Fibroblast of lung (primary cell): Measurements from ENCODE around the gene HRC. TPM values are rescaled to one million over a fixed set of nuclear protein-coding genes. Genes with fewer than 3 reads are reported as not detected.

ENCODE experiments used
- DNase-seq, 2 donors: peaks; one replicate each; pipeline versions ENCODE4 v3.0.0 to v3.0.0-alpha.2; 2010; ENCODE audit warnings: low read depth in 2 of 2
- H2AFZ ChIP-seq: 2 replicates; pipeline ENCODE4 v1.5.1; 2012; ENCODE audit warnings: low read length, control low read depth, inconsistent platforms
- H3K27ac ChIP-seq: 2 replicates; pipeline ENCODE4 v1.5.1; 2011; ENCODE audit warnings: low read length, control low read depth; ENCODE audit not compliant: insufficient read depth
- H3K27me3 ChIP-seq: 2 replicates; pipeline ENCODE4 v1.5.1; 2011; ENCODE audit warnings: mild to moderate bottlenecking, low read length; ENCODE audit not compliant: control insufficient read depth, insufficient read depth
- H3K36me3 ChIP-seq: 2 replicates; pipeline ENCODE4 v1.5.1; 2011; ENCODE audit warnings: low read length; ENCODE audit not compliant: control insufficient read depth, insufficient read depth
- H3K4me1 ChIP-seq: 2 replicates; pipeline ENCODE4 v1.5.1; 2011; ENCODE audit warnings: low read length; ENCODE audit not compliant: control insufficient read depth, insufficient read depth; ENCODE audit errors: extremely low read depth
- H3K4me2 ChIP-seq: 2 replicates; pipeline ENCODE4 v1.5.1; 2011; ENCODE audit warnings: low read length, control low read depth; ENCODE audit not compliant: insufficient read depth; ENCODE audit errors: extremely low read depth
- H3K4me3 ChIP-seq, 4 experiments: fragments of 200-600 bp in 1 of 4; sonication (generic) in 1 of 4; replicated peaks in 1 of 4; 2 replicates each; pipeline ENCODE4 v1.5.1; 2011 to 2016; ENCODE audit warnings: low read length in 4 of 4, low read depth in 3 of 4, mild to moderate bottlenecking in 3 of 4, control low read depth in 2 of 4, inconsistent platforms in 1 of 4, mixed read lengths in 1 of 4; ENCODE audit not compliant: insufficient read depth in 1 of 4; ENCODE audit errors: control extremely low read depth in 1 of 4
- H3K79me2 ChIP-seq: 2 replicates; pipeline ENCODE4 v1.5.1; 2012; ENCODE audit warnings: mild to moderate bottlenecking, low read length, inconsistent platforms; ENCODE audit not compliant: control insufficient read depth, insufficient read depth
- H3K9ac ChIP-seq: 2 replicates; pipeline ENCODE4 v1.5.1; 2011; ENCODE audit warnings: mild to moderate bottlenecking, low read length, control low read depth; ENCODE audit not compliant: insufficient read depth
- H3K9me3 ChIP-seq: 2 replicates; pipeline ENCODE4 v1.5.1; 2012; ENCODE audit warnings: low read depth, low read length; ENCODE audit not compliant: control insufficient read depth, insufficient read depth
- H4K20me1 ChIP-seq: 2 replicates; pipeline ENCODE4 v1.5.1; 2011; ENCODE audit warnings: low read length; ENCODE audit not compliant: control insufficient read depth, insufficient read depth; ENCODE audit errors: extremely low read depth
- CTCF ChIP-seq, 2 donors: IDR thresholded peaks in 1 of 2; conservative IDR thresholded peaks in 1 of 2; 1 replicate in 1 of 2; 2 replicates in 1 of 2; pipeline ENCODE4 v1.5.1; 2011 to 2012; ENCODE audit warnings: low read length in 2 of 2, control low read depth in 1 of 2, inconsistent platforms in 1 of 2, low read depth in 1 of 2, mild to moderate bottlenecking in 1 of 2
- EZH2 ChIP-seq: IDR thresholded peaks from 2 replicates; pipeline ENCODE4 v1.5.1; 2012; ENCODE audit warnings: low read length, control low read depth, mild to moderate bottlenecking; ENCODE audit errors: missing control alignments
- polyA plus RNA-seq, 2 donors: library from polyadenylated mRNA; depleted of rRNA in 1 of 2; stranded (reverse) in 1 of 2; unstranded in 1 of 2; fragments of >200 nt; gene quantifications; 2 replicates each; pipeline ENCODE4 v1.2.1, GENCODE V29; 2011 to 2012; ENCODE audit warnings: missing spikeins in 1 of 2
- total RNA-seq: library from RNA; depleted of rRNA; stranded (reverse); fragments of >200 nt; gene quantifications from 2 replicates; pipeline ENCODE4 v1.2.1, GENCODE V29; 2014

Gene HRC
- total and polyA plus RNA-seq, 2 donors (not counting 1 experiment from before 2014, with no cell fraction given), result 0.16 TPM; not detected in 1

GRCh38 chr19:49104229-49104864 is 50.8 kb downstream of the HRC start:
- Histone ChIP-seq H3K9ac (no peak overlapping the region), H3K79me2 (peaks cover 9% of the 10 kb centered on the region), H3K36me3 (peaks cover 58% of the 10 kb centered on the region), H3K27me3 (no peaks in the 10 kb centered on the region), H3K4me1 (no peaks in the 10 kb centered on the region), H4K20me1 (no peaks in the 10 kb centered on the region), H3K4me3 (no peak overlapping the region), H2AFZ (no peak overlapping the region), H3K27ac (no peak overlapping the region), H3K4me2 (no peak overlapping the region), H3K9me3 (no peaks in the 10 kb centered on the region)
- TF ChIP-seq CTCF (conservative IDR thresholded peaks at IDR 0.05 in 1 of 2, IDR thresholded peaks at IDR 0.05 in 1 of 2; ENCODE audit: low read depth in 1 of 2, low read length in 2 of 2), result no peak
- TF ChIP-seq EZH2, result no peak
- DNase-seq, result no peak

- Histone ChIP-seq H2AFZ (no peak overlapping the region), H3K79me2 (peaks cover 11% of the 10 kb centered on the region), H3K4me3 (no peak overlapping the region), H3K27ac (no peak overlapping the region), H3K36me3 (peaks cover 56% of the 10 kb centered on the region), H3K4me1 (no peaks in the 10 kb centered on the region), H3K4me2 (no peak overlapping the region), H3K27me3 (no peaks in the 10 kb centered on the region), H3K9ac (no peak overlapping the region), H4K20me1 (no peaks in the 10 kb centered on the region), H3K9me3 (no peaks in the 10 kb centered on the region)
- DNase-seq, result no peak
- no peak for TF ChIP-seq EZH2
- TF ChIP-seq CTCF (conservative IDR thresholded peaks at IDR 0.05 in 1 of 2, IDR thresholded peaks at IDR 0.05 in 1 of 2; ENCODE audit: low read depth in 1 of 2, low read length in 2 of 2), result no peak
These were observed 51.7 kb downstream of the HRC start for GRCh38 chr19:49103331-49104085.

- no peak overlapping the region for H3K4me2 ChIP-seq
- peaks cover 51% of the 10 kb centered on the region for H3K36me3 ChIP-seq
- no peak overlapping the region for H3K27ac ChIP-seq
- no peak for DNase-seq
- no peaks in the 10 kb centered on the region for H3K9me3 ChIP-seq
- TF ChIP-seq EZH2, result no peak
- TF ChIP-seq CTCF (conservative IDR thresholded peaks at IDR 0.05 in 1 of 2, IDR thresholded peaks at IDR 0.05 in 1 of 2; ENCODE audit: low read depth in 1 of 2, low read length in 2 of 2), result no peak
- no peaks in the 10 kb centered on the region for H3K4me1 ChIP-seq
- H3K4me3 ChIP-seq, result no peak overlapping the region
- H2AFZ ChIP-seq, result no peak overlapping the region
- no peak overlapping the region for H3K9ac ChIP-seq
- H3K79me2 ChIP-seq, result peaks cover 16% of the 10 kb centered on the region
- H4K20me1 ChIP-seq, result no peaks in the 10 kb centered on the region
- H3K27me3 ChIP-seq, result no peaks in the 10 kb centered on the region
These were observed 52.9 kb downstream of the HRC start for GRCh38 chr19:49102303-49102702.
